Measurements from ENCODE around the gene UBL3. TPM values are rescaled to one million over a fixed set of nuclear protein-coding genes. Genes with fewer than 3 reads are reported as not detected.
A peak's percentile ranks its signal among the peaks of the same experiment; 100 is the strongest.

The UBL3 gene
- total RNA-seq, 2 experiments from 2014 or later, result 39.5 to 41.9 TPM

- peak overlapping the region; percentile 98 for H3K4me3 Mint-ChIP-seq
- TF ChIP-seq CTCF (IDR thresholded peaks at IDR 0.05), result no peak
- H3K36me3 Mint-ChIP-seq (ENCODE audit: low read depth), result peaks cover 22% of the 10 kb centered on the region
- peaks cover 40% of the 10 kb centered on the region for H3K4me1 Mint-ChIP-seq (ENCODE audit: low read depth)
- Histone ChIP-seq H3K27ac (ENCODE audit: low read depth in 1 of 2, low read length in 2 of 2) (peak overlapping the region in 1 of 2 donors; percentile 33), H3K4me1 (ENCODE audit: insufficient read depth, low read length) (peaks cover 4% of the 10 kb centered on the region), H3K36me3 (ENCODE audit: insufficient read depth, low read length) (no peaks in the 10 kb centered on the region), H3K4me3 (ENCODE audit: low read length) (peak overlapping the region; percentile 82), H3K27me3 (ENCODE audit: control insufficient read depth in 1 of 2, insufficient read depth in 2 of 2, low read length in 2 of 2) (no peaks in the 10 kb centered on the region), H3K9me3 (ENCODE audit: control insufficient read depth in 1 of 2, insufficient read depth in 1 of 2, low read length in 2 of 2) (no peaks in the 10 kb centered on the region)
- H3K9me3 Mint-ChIP-seq, result no peaks in the 10 kb centered on the region
- DNase-seq, result peak in 5 of 14 experiments; percentile 1 to 34 (median 23)
- peak overlapping the region; percentile 90 for H3K27ac Mint-ChIP-seq
- intact Hi-C loops (cut with DNase I, micrococcal nuclease), result loop anchor here (2.0 to 5.0 kb wide), 6 partner anchors 40 to 770 kb away; partner anchors contain the start of gene USPL1 (in 1 of the 2)
- no peaks in the 10 kb centered on the region for H3K27me3 Mint-ChIP-seq
- ATAC-seq (ENCODE audit: poor library complexity), result no peak
- ChIA-PET CTCF (interaction anchor here (0.5 to 2.1 kb wide), 4 partner anchors 77 to 1210 kb away, joined by 3 to 8 read pairs (median 4); no protein-coding TSS in a partner anchor), POLR2A (interaction anchor here (1.1 to 7.9 kb wide), 4 partner anchors 11 to 266 kb away, joined by 3 to 184 read pairs (median 33); no protein-coding TSS in a partner anchor)
Measured at GRCh38 chr13:29847501-29847983, 2.9 kb downstream of the UBL3 start.

- H3K36me3 ChIP-seq (ENCODE audit: insufficient read depth, low read length), result no peaks in the 10 kb centered on the region
- no peaks in the 10 kb centered on the region for H3K27me3 ChIP-seq (ENCODE audit: control insufficient read depth in 1 of 2, insufficient read depth in 2 of 2, low read length in 2 of 2)
- Mint-ChIP-seq H3K4me3 (peak overlapping the region; percentile 98), H3K27me3 (no peaks in the 10 kb centered on the region), H3K36me3 (ENCODE audit: low read depth) (peaks cover 24% of the 10 kb centered on the region), H3K9me3 (no peaks in the 10 kb centered on the region), H3K27ac (peak overlapping the region; percentile 90), H3K4me1 (ENCODE audit: low read depth) (peaks cover 48% of the 10 kb centered on the region)
- H3K4me1 ChIP-seq (ENCODE audit: insufficient read depth, low read length), result peaks cover 4% of the 10 kb centered on the region
- no peak for TF ChIP-seq CTCF (IDR thresholded peaks at IDR 0.05)
- H3K4me3 ChIP-seq (ENCODE audit: low read length), result peak overlapping the region; percentile 82
- ChIA-PET POLR2A (interaction anchor here (0.9 to 7.9 kb wide), 6 partner anchors 89 to 771 kb away, joined by 3 to 184 read pairs (median 4); partner anchors contain the start of gene USPL1), CTCF (interaction anchor here (0.7 to 2.1 kb wide), 5 partner anchors 74 to 269 kb away, joined by 3 to 8 read pairs (median 4); no protein-coding TSS in a partner anchor)
- intact Hi-C loops (cut with DNase I, micrococcal nuclease), result loop anchor here (1.0 to 5.0 kb wide), 7 partner anchors 39 to 771 kb away; partner anchors contain the start of gene USPL1 (in 1 of the 2)
- DNase-seq, result no peak
- H3K27ac ChIP-seq (ENCODE audit: low read depth in 1 of 2, low read length in 2 of 2), result no peak overlapping the region
- H3K9me3 ChIP-seq (ENCODE audit: control insufficient read depth in 1 of 2, insufficient read depth in 1 of 2, low read length in 2 of 2), result no peaks in the 10 kb centered on the region
- no peak for ATAC-seq (ENCODE audit: poor library complexity)
Measured at GRCh38 chr13:29846475-29847256, 3.8 kb downstream of the UBL3 start.

- no peak overlapping the region for H3K27ac Mint-ChIP-seq
- POLR2A ChIA-PET, result interaction anchor here (0.7 to 7.9 kb wide), 2 partner anchors 91 to 270 kb away, joined by 3 to 184 read pairs; no protein-coding TSS in a partner anchor
- no peaks in the 10 kb centered on the region for H3K27me3 Mint-ChIP-seq
- Histone ChIP-seq H3K4me3 (ENCODE audit: low read length) (no peak overlapping the region), H3K27ac (ENCODE audit: low read depth in 1 of 2, low read length in 2 of 2) (no peak overlapping the region), H3K36me3 (ENCODE audit: insufficient read depth, low read length) (no peaks in the 10 kb centered on the region), H3K9me3 (ENCODE audit: control insufficient read depth in 1 of 2, insufficient read depth in 1 of 2, low read length in 2 of 2) (no peaks in the 10 kb centered on the region), H3K4me1 (ENCODE audit: insufficient read depth, low read length) (peaks cover 4% of the 10 kb centered on the region), H3K27me3 (ENCODE audit: control insufficient read depth in 1 of 2, insufficient read depth in 2 of 2, low read length in 2 of 2) (no peaks in the 10 kb centered on the region)
- no peaks in the 10 kb centered on the region for H3K9me3 Mint-ChIP-seq
- peak; percentile 55 for TF ChIP-seq CTCF (IDR thresholded peaks at IDR 0.05)
- intact Hi-C loops (cut with DNase I, micrococcal nuclease), result loop anchor here (1.0 to 5.0 kb wide), 8 partner anchors 38 to 772 kb away; partner anchors contain the start of gene USPL1 (in 1 of the 2)
- DNase-seq (peak in 3 of 14 experiments; percentile 26 to 37 (median 36)), ATAC-seq (ENCODE audit: poor library complexity) (no peak)
- peaks cover 60% of the 10 kb centered on the region for H3K4me1 Mint-ChIP-seq (ENCODE audit: low read depth)
- CTCF ChIA-PET, result interaction anchor here (1.0 to 1.6 kb wide), 3 partner anchors 15 to 276 kb away, joined by 3 to 5 read pairs (median 3); no protein-coding TSS in a partner anchor
- H3K4me3 Mint-ChIP-seq, result peak overlapping the region; percentile 43
- H3K36me3 Mint-ChIP-seq (ENCODE audit: low read depth), result peaks cover 25% of the 10 kb centered on the region
Measured at GRCh38 chr13:29845440-29846056, 4.9 kb downstream of the UBL3 start.

All from CD4-positive, alpha-beta T cell (primary cell).